KMS-11 (cell line): ENCODE data around the gene TULP4.

Experiments used
- H2AFZ ChIP-seq: fragments of 200-600 bp; sonication (generic); 2 replicates; pipeline ENCODE4 v1.6.1; 2016; ENCODE audit warnings: antibody characterized with exemption, mixed run types, low read depth
- H3K27ac ChIP-seq: fragments of 200-600 bp; sonication (generic); 2 replicates; pipeline ENCODE4 v1.6.1; 2016; ENCODE audit warnings: mild to moderate bottlenecking, mixed run types
- H3K27me3 ChIP-seq: fragments of 200-600 bp; sonication (generic); 2 replicates; pipeline ENCODE4 v1.6.1; 2017; ENCODE audit warnings: mild to moderate bottlenecking, low read depth, mixed run types, moderate library complexity; ENCODE audit not compliant: insufficient read depth
- H3K36me3 ChIP-seq: fragments of 200-600 bp; sonication (generic); 2 replicates; pipeline ENCODE4 v1.6.1; 2017; ENCODE audit warnings: mild to moderate bottlenecking, mixed run types; ENCODE audit not compliant: insufficient read depth
- H3K4me1 ChIP-seq: fragments of 200-600 bp; sonication (generic); 2 replicates; pipeline ENCODE4 v1.6.1; 2016; ENCODE audit warnings: mild to moderate bottlenecking, low read depth, mixed run types; ENCODE audit not compliant: poor library complexity, severe bottlenecking
- H3K4me2 ChIP-seq: fragments of 200-600 bp; sonication (generic); 2 replicates; pipeline ENCODE4 v1.7.0; 2016; ENCODE audit warnings: mild to moderate bottlenecking, mixed run types
- H3K4me3 ChIP-seq: fragments of 200-600 bp; sonication (generic); IDR thresholded peaks from 2 replicates; pipeline ENCODE4 v1.6.1; 2017; ENCODE audit warnings: low read depth, low read length, mixed read lengths; ENCODE audit not compliant: insufficient read depth
- H3K79me2 ChIP-seq: fragments of 200-600 bp; sonication (generic); 2 replicates; pipeline ENCODE4 v1.6.1; 2016; ENCODE audit warnings: low read depth, mixed run types; ENCODE audit not compliant: insufficient read depth
- H3K9ac ChIP-seq: fragments of 200-600 bp; sonication (generic); 2 replicates; pipeline ENCODE4 v1.6.1; 2016; ENCODE audit warnings: mild to moderate bottlenecking, mixed run types
- H4K20me1 ChIP-seq: fragments of 200-600 bp; sonication (generic); 2 replicates; pipeline ENCODE4 v1.6.1; 2016; ENCODE audit warnings: mild to moderate bottlenecking, mixed run types; ENCODE audit not compliant: insufficient read depth
- CTCF ChIP-seq: fragments of 200-600 bp; sonication (generic); conservative IDR thresholded peaks from 2 replicates; pipeline ENCODE4 v1.6.1; 2017; ENCODE audit warnings: low read depth, mild to moderate bottlenecking, antibody characterized with exemption, low read length, moderate library complexity, mixed read lengths

Gene TULP4

GRCh38 chr6:158543606-158544185 is 231.4 kb downstream of the TULP4 start:
- Histone ChIP-seq H3K9ac (no peak overlapping the region), H3K4me1 (no peaks in the 10 kb centered on the region), H3K27ac (no peak overlapping the region), H2AFZ (no peak overlapping the region), H3K4me3 (no peak overlapping the region), H3K4me2 (no peak overlapping the region), H3K36me3 (no peaks in the 10 kb centered on the region), H3K79me2 (no peaks in the 10 kb centered on the region), H3K27me3 (peaks cover 8% of the 10 kb centered on the region; the same call in 1 of the 2 replicates), H4K20me1 (no peaks in the 10 kb centered on the region)
- TF ChIP-seq CTCF, result no peak

GRCh38 chr6:158544428-158544827 is 232.2 kb downstream of the TULP4 start:
- Histone ChIP-seq H3K79me2 (no peaks in the 10 kb centered on the region), H3K9ac (no peak overlapping the region), H3K27me3 (peaks cover 8% of the 10 kb centered on the region; the same call in 1 of the 2 replicates), H4K20me1 (no peaks in the 10 kb centered on the region), H3K4me2 (no peak overlapping the region), H3K36me3 (no peaks in the 10 kb centered on the region), H2AFZ (no peak overlapping the region), H3K27ac (no peak overlapping the region), H3K4me1 (no peaks in the 10 kb centered on the region), H3K4me3 (no peak overlapping the region)
- TF ChIP-seq CTCF, result no peak

- TF ChIP-seq CTCF, result no peak
- no peak overlapping the region for H3K4me3 ChIP-seq
- H3K9ac ChIP-seq, result no peak overlapping the region
- no peak overlapping the region for H3K4me2 ChIP-seq
- H4K20me1 ChIP-seq, result no peaks in the 10 kb centered on the region
- H2AFZ ChIP-seq, result no peak overlapping the region
- no peaks in the 10 kb centered on the region for H3K36me3 ChIP-seq
- H3K27me3 ChIP-seq, result peaks cover 8% of the 10 kb centered on the region; the same call in 1 of the 2 replicates
- H3K79me2 ChIP-seq, result no peaks in the 10 kb centered on the region
- H3K27ac ChIP-seq, result no peak overlapping the region
- no peaks in the 10 kb centered on the region for H3K4me1 ChIP-seq
Observed at GRCh38 chr6:158545043-158545966, 233.0 kb downstream of the TULP4 start.

- Histone ChIP-seq H2AFZ (no peak overlapping the region), H3K36me3 (no peaks in the 10 kb centered on the region), H3K27me3 (peaks cover 26% of the 10 kb centered on the region; the same call in 1 of the 2 replicates), H3K4me3 (no peak overlapping the region), H3K79me2 (no peaks in the 10 kb centered on the region), H3K9ac (no peak overlapping the region), H3K4me1 (peaks cover 20% of the 10 kb centered on the region), H3K27ac (no peak overlapping the region), H3K4me2 (no peak overlapping the region), H4K20me1 (no peaks in the 10 kb centered on the region)
- TF ChIP-seq CTCF, result no peak
Observed at GRCh38 chr6:158548418-158549161, 236.3 kb downstream of the TULP4 start.
